Karpas-422 (cell line): Measurements from ENCODE around the gene ANKH. TPM values are rescaled to one million over a fixed set of nuclear protein-coding genes. Genes with fewer than 3 reads are reported as not detected.

Experiments
- DNase-seq: peaks from one replicate; pipeline ENCODE4 v3.0.0-alpha.2; 2015
- H2AFZ ChIP-seq: fragments of 200-600 bp; sonication (generic); 2 replicates; pipeline ENCODE4 v1.6.1; 2014; ENCODE audit warnings: antibody characterized with exemption, low read length, mixed read lengths
- H3K27ac ChIP-seq: fragments of 200-600 bp; sonication (generic); 2 replicates; pipeline ENCODE4 v1.5.1; 2014; ENCODE audit warnings: mild to moderate bottlenecking, low read length, moderate library complexity
- H3K27me3 ChIP-seq: fragments of 200-600 bp; sonication (generic); 2 replicates; pipeline ENCODE4 v1.6.1; 2014; ENCODE audit warnings: low read length, mixed read lengths
- H3K36me3 ChIP-seq: fragments of 200-600 bp; sonication (generic); 2 replicates; pipeline ENCODE4 v1.6.1; 2014; ENCODE audit warnings: low read length, mixed read lengths; ENCODE audit not compliant: insufficient read depth
- H3K4me1 ChIP-seq: fragments of 200-600 bp; sonication (generic); 2 replicates; pipeline ENCODE4 v1.6.1; 2014; ENCODE audit warnings: mild to moderate bottlenecking, low read length, mixed read lengths
- H3K4me2 ChIP-seq: fragments of 200-600 bp; sonication (generic); 2 replicates; pipeline ENCODE4 v1.6.1; 2014; ENCODE audit warnings: low read length, low read depth, mild to moderate bottlenecking; ENCODE audit not compliant: poor library complexity, severe bottlenecking
- H3K4me3 ChIP-seq: fragments of 200-600 bp; sonication (generic); 2 replicates; pipeline ENCODE4 v1.5.1; 2014; ENCODE audit warnings: mild to moderate bottlenecking, antibody characterized with exemption, low read length, mixed read lengths
- H3K79me2 ChIP-seq: fragments of 200-600 bp; sonication (generic); 2 replicates; pipeline ENCODE4 v1.6.1; 2014; ENCODE audit warnings: mild to moderate bottlenecking, low read length, mixed read lengths
- H3K9ac ChIP-seq: fragments of 200-600 bp; sonication (generic); 2 replicates; pipeline ENCODE4 v1.6.0; 2014; ENCODE audit warnings: low read length
- H3K9me2 ChIP-seq: fragments of 200-600 bp; sonication (generic), shearing (Covaris generic); replicated peaks from 2 replicates; pipeline ENCODE4 v1.6.0; 2014; ENCODE audit warnings: mild to moderate bottlenecking, low read length, moderate library complexity; ENCODE audit not compliant: insufficient read depth
- H3K9me3 ChIP-seq: fragments of 300-700, 200-600 bp; sonication (generic); 2 replicates; pipeline ENCODE4 v1.6.1; 2014; ENCODE audit warnings: low read length, mixed read lengths
- H4K20me1 ChIP-seq: fragments of 200-600 bp; sonication (generic); 2 replicates; pipeline ENCODE4 v1.6.1; 2014; ENCODE audit warnings: mild to moderate bottlenecking, antibody characterized with exemption, low read length, low read depth; ENCODE audit not compliant: insufficient read depth
- total RNA-seq: library from RNA; depleted of rRNA; stranded (reverse); fragments of >200 nt; shearing (Covaris generic); gene quantifications from 2 replicates; pipeline ENCODE4 v1.2.3, GENCODE V29; 2014; ENCODE audit warnings: low replicate concordance

The ANKH gene
- total RNA-seq, 1 experiment from 2014 or later, result 0.75 TPM

- H3K36me3 ChIP-seq, result no peaks in the 10 kb centered on the region
- no peaks in the 10 kb centered on the region for H3K9me3 ChIP-seq
- no peaks in the 10 kb centered on the region for H4K20me1 ChIP-seq
- no peaks in the 10 kb centered on the region for H3K9me2 ChIP-seq
- H3K4me2 ChIP-seq, result no peak overlapping the region
- H3K27ac ChIP-seq, result no peak overlapping the region
- H3K79me2 ChIP-seq, result no peaks in the 10 kb centered on the region
- H3K9ac ChIP-seq, result no peak overlapping the region
- H3K27me3 ChIP-seq, result no peaks in the 10 kb centered on the region
- no peaks in the 10 kb centered on the region for H3K4me1 ChIP-seq
- DNase-seq, result no peak
- H3K4me3 ChIP-seq, result no peak overlapping the region
- no peak overlapping the region for H2AFZ ChIP-seq
These were observed 100.4 kb downstream of the ANKH start for GRCh38 chr5:14771189-14771588.

GRCh38 chr5:14768508-14769365 is 102.8 kb downstream of the ANKH start:
- H3K9ac ChIP-seq, result no peak overlapping the region
- no peaks in the 10 kb centered on the region for H4K20me1 ChIP-seq
- no peaks in the 10 kb centered on the region for H3K36me3 ChIP-seq
- no peaks in the 10 kb centered on the region for H3K9me3 ChIP-seq
- H3K79me2 ChIP-seq, result no peaks in the 10 kb centered on the region
- H3K4me3 ChIP-seq, result no peak overlapping the region
- no peaks in the 10 kb centered on the region for H3K4me1 ChIP-seq
- no peaks in the 10 kb centered on the region for H3K27me3 ChIP-seq
- H3K4me2 ChIP-seq, result no peak overlapping the region
- DNase-seq, result no peak
- no peak overlapping the region for H3K27ac ChIP-seq
- H2AFZ ChIP-seq, result no peak overlapping the region
- no peaks in the 10 kb centered on the region for H3K9me2 ChIP-seq

DNA sequence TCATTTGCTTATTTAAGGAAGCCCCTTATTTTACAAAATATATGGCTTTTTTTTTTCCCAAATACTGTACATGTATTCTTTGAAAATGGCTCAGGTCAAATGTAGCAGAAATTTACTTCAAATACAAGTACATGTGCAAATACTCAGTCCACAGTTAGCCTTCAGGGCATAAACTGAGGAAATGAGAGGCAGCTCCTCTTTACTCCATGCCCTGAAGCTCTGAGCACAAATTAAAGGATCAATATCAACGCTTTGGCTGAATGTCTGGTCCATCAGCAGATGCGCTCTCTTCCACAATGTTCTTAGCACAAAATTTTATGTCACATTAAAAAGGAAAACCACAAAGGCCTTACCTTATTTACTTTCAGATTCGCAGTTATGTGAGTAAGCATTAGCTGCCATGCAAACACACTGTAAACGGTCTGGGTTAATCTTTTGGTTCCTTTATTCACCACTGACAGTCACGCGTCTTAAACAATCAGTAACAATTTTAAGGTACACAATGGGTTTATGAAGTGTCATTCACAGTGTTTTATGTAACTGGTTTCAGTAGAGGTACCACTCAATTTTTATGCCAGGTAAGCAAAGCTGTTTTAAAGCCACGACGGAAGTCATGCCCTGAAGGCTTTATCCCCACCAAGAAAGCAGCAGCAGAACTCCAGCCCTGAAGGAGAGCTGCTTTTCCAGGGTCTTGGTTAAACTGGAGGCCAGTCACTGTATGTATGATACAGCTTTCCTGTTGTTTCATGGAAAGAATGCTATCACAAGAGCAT is 103.7 kb downstream of the ANKH start:
- H3K27me3 ChIP-seq, result no peaks in the 10 kb centered on the region
- no peaks in the 10 kb centered on the region for H4K20me1 ChIP-seq
- no peak overlapping the region for H3K4me2 ChIP-seq
- no peaks in the 10 kb centered on the region for H3K36me3 ChIP-seq
- no peaks in the 10 kb centered on the region for H3K9me2 ChIP-seq
- no peak overlapping the region for H3K9ac ChIP-seq
- H3K79me2 ChIP-seq, result no peaks in the 10 kb centered on the region
- no peak overlapping the region for H3K4me3 ChIP-seq
- no peak overlapping the region for H3K27ac ChIP-seq
- peaks cover 6% of the 10 kb centered on the region for H3K4me1 ChIP-seq
- no peaks in the 10 kb centered on the region for H3K9me3 ChIP-seq
- DNase-seq, result no peak
- no peak overlapping the region for H2AFZ ChIP-seq

DNA sequence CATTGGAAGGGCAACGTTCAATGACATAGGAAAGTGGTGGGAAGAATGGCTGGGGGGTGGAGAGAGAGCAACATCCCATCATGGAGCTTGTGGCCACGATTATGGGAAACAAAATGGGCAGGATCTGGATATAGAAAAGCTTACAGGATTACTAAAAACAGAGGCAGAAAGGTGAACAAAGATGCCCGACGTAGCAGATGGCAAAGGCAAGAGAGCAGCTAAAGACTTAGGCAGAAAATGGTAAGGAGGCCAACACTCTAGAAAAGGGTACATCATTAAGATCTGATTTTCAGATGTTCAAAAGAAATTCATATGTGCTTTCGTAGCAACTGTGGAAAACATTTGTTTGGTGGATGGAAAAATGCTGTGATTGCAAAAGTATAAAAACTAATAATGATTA is 104.5 kb downstream of the ANKH start:
- Histone ChIP-seq H3K4me1 (peaks cover 15% of the 10 kb centered on the region), H3K9ac (no peak overlapping the region)

DNA sequence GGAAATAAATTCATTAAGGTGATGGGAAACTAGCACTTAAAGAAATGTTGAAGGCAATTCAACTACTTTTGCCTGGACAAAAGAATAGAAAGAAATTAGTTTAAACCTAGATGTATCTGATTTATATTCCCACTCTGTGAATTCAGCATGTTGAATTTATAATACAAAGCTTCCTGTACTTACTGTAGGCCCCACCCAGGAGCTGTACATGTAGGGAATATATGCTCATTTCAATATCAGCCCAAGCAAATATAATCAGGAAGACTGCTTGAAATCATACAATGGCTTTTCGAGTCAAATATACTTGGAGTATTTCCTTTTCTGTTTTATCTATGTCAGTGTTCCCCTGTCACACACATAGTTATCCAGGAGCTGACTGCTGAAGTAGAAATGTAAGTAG is 105.0 kb downstream of the ANKH start:
- no peak for DNase-seq
- Histone ChIP-seq H3K9me3 (no peaks in the 10 kb centered on the region), H3K79me2 (no peaks in the 10 kb centered on the region), H3K4me3 (no peak overlapping the region), H4K20me1 (no peaks in the 10 kb centered on the region), H3K9ac (no peak overlapping the region), H3K4me1 (peaks cover 17% of the 10 kb centered on the region), H3K27ac (no peak overlapping the region), H2AFZ (no peak overlapping the region), H3K4me2 (no peak overlapping the region), H3K9me2 (no peaks in the 10 kb centered on the region), H3K36me3 (no peaks in the 10 kb centered on the region), H3K27me3 (no peaks in the 10 kb centered on the region)

More for the DNA sequence above, 104.5 kb downstream of the ANKH start:
- no peak overlapping the region for H3K4me3 ChIP-seq
- no peaks in the 10 kb centered on the region for H3K36me3 ChIP-seq
- H3K79me2 ChIP-seq, result no peaks in the 10 kb centered on the region
- H3K27me3 ChIP-seq, result no peaks in the 10 kb centered on the region
- no peak overlapping the region for H3K4me2 ChIP-seq
- DNase-seq, result no peak
- H4K20me1 ChIP-seq, result no peaks in the 10 kb centered on the region
- H3K9me3 ChIP-seq, result no peaks in the 10 kb centered on the region
- H3K27ac ChIP-seq, result no peak overlapping the region
- no peak overlapping the region for H2AFZ ChIP-seq
- no peaks in the 10 kb centered on the region for H3K9me2 ChIP-seq

- no peaks in the 10 kb centered on the region for H3K9me2 ChIP-seq
- no peaks in the 10 kb centered on the region for H3K27me3 ChIP-seq
- H4K20me1 ChIP-seq, result no peaks in the 10 kb centered on the region
- peaks cover 17% of the 10 kb centered on the region for H3K4me1 ChIP-seq
- no peaks in the 10 kb centered on the region for H3K79me2 ChIP-seq
- no peak overlapping the region for H3K27ac ChIP-seq
- H3K4me2 ChIP-seq, result no peak overlapping the region
- no peak overlapping the region for H2AFZ ChIP-seq
- no peak overlapping the region for H3K9ac ChIP-seq
- H3K36me3 ChIP-seq, result no peaks in the 10 kb centered on the region
- H3K4me3 ChIP-seq, result no peak overlapping the region
- DNase-seq, result no peak
- no peaks in the 10 kb centered on the region for H3K9me3 ChIP-seq
These were observed 106.0 kb downstream of the ANKH start for GRCh38 chr5:14765587-14765986.

GRCh38 chr5:14762549-14763216 is 108.9 kb downstream of the ANKH start:
- H3K9me2 ChIP-seq, result no peaks in the 10 kb centered on the region
- H3K27ac ChIP-seq, result no peak overlapping the region
- peak overlapping the region; percentile 64 for H3K4me2 ChIP-seq
- peaks cover 17% of the 10 kb centered on the region for H3K4me1 ChIP-seq
- H3K9ac ChIP-seq, result peak overlapping the region; percentile 21; the same call in 1 of the 2 replicates
- no peaks in the 10 kb centered on the region for H3K36me3 ChIP-seq
- DNase-seq, result peak; percentile 63
- peak overlapping the region; percentile 55 for H3K4me3 ChIP-seq
- H3K9me3 ChIP-seq, result no peaks in the 10 kb centered on the region
- no peaks in the 10 kb centered on the region for H3K79me2 ChIP-seq
- no peaks in the 10 kb centered on the region for H4K20me1 ChIP-seq
- no peaks in the 10 kb centered on the region for H3K27me3 ChIP-seq
- H2AFZ ChIP-seq, result no peak overlapping the region

DNA sequence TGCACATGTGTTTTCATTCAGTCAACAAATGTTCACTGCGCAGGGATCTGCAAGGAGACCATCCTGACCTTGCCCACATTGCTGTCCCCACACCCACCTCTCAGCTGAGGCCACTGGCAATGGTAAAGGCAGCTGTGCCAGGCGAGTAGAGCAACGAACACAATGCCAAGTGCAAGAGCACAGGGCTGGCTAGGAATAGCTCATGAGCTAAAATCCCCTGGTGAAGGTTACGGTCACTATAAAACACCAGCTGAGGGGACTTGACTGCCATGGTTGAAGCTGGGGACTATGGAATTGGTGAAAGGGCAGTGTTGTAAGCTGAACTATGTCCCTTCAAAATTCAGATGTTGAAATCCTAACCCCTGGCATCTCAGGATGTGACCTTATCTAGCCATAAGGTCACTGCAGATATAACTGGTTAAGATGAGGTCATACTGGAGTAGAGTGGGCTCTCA is 111.0 kb downstream of the ANKH start:
- Histone ChIP-seq H2AFZ (no peak overlapping the region), H3K4me3 (no peak overlapping the region), H3K9ac (no peak overlapping the region), H3K27me3 (no peaks in the 10 kb centered on the region), H3K9me2 (no peaks in the 10 kb centered on the region), H3K4me2 (no peak overlapping the region), H3K79me2 (no peaks in the 10 kb centered on the region), H3K36me3 (no peaks in the 10 kb centered on the region), H3K4me1 (peaks cover 17% of the 10 kb centered on the region), H3K27ac (no peak overlapping the region), H3K9me3 (no peaks in the 10 kb centered on the region), H4K20me1 (no peaks in the 10 kb centered on the region)
- DNase-seq, result no peak
